HepG2 (cell line): ENCODE results near the gene C20orf144.

Source experiments
- MYC ChIP-seq: sonication (generic); formaldehyde crosslinking; IDR thresholded peaks from 2 replicates; pipeline ENCODE4 v1.9.0; 2021; ENCODE audit warnings: missing genetic modification reagents, borderline replicate concordance
- PAX8 ChIP-seq: sonication (generic); formaldehyde crosslinking; IDR thresholded peaks from 2 replicates; pipeline ENCODE4 v1.8.0; 2022; ENCODE audit warnings: mild to moderate bottlenecking, missing genetic modification reagents, borderline replicate concordance
- TF ChIP-seq, protein P1 (sequence below), 2 experiments: IDR thresholded peaks; 2 replicates each; pipeline ENCODE4 v1.6.1; 2011 to 2012; ENCODE audit warnings: low read length in 2 of 2, borderline replicate concordance in 1 of 2, low read depth in 1 of 2, mild to moderate bottlenecking in 1 of 2, moderate library complexity in 1 of 2

DNA sequence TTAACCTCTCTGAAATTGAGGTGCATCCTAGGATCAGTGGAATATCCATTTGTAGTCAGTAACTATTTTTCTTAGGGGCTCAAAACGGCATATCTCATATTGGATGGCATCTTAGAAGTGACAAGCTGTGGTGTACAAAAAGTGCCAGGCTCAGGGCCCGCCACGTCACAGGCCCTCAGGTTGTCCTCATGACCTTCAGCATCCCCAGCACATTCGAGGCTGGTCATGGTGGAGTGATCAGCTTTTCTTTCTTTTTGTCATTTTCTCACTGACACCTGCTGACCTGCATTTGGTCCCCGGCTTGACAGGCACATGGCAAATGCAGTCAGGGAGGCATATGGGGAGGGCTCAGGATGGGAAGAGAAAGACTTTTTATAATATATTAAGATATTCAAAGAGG is 31.2 kb downstream of the C20orf144 start:
- TF ChIP-seq MYC (CRISPR knock-in tag) (no peak), PAX8 (CRISPR knock-in tag) (no peak)
- TF ChIP-seq, protein P1, sequence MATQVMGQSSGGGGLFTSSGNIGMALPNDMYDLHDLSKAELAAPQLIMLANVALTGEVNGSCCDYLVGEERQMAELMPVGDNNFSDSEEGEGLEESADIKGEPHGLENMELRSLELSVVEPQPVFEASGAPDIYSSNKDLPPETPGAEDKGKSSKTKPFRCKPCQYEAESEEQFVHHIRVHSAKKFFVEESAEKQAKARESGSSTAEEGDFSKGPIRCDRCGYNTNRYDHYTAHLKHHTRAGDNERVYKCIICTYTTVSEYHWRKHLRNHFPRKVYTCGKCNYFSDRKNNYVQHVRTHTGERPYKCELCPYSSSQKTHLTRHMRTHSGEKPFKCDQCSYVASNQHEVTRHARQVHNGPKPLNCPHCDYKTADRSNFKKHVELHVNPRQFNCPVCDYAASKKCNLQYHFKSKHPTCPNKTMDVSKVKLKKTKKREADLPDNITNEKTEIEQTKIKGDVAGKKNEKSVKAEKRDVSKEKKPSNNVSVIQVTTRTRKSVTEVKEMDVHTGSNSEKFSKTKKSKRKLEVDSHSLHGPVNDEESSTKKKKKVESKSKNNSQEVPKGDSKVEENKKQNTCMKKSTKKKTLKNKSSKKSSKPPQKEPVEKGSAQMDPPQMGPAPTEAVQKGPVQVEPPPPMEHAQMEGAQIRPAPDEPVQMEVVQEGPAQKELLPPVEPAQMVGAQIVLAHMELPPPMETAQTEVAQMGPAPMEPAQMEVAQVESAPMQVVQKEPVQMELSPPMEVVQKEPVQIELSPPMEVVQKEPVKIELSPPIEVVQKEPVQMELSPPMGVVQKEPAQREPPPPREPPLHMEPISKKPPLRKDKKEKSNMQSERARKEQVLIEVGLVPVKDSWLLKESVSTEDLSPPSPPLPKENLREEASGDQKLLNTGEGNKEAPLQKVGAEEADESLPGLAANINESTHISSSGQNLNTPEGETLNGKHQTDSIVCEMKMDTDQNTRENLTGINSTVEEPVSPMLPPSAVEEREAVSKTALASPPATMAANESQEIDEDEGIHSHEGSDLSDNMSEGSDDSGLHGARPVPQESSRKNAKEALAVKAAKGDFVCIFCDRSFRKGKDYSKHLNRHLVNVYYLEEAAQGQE (IDR thresholded peaks at IDR 0.05; ENCODE audit: borderline replicate concordance in 1 of 2, low read depth in 1 of 2, low read length in 2 of 2) = no peak
